HEK293 (cell line): Measurements from ENCODE around the gene PLP2.
"Not testable (repeated sequence)": the region's sequence is repeated elsewhere in the genome, so short reads cannot be mapped to it uniquely, and the experiment has no call there.

ENCODE experiments used
- ZNF274 ChIP-seq, 2 experiments: fragments of 200-500 bp in 1 of 2; fragments of 450-650 bp in 1 of 2; sonication (Bioruptor generic) in 1 of 2; formaldehyde crosslinking in 1 of 2; IDR thresholded peaks; 2 replicates each; pipeline versions ENCODE4 v1.5.1 to v1.6.1; 2014 to 2016; ENCODE audit warnings: borderline replicate concordance in 1 of 2, inconsistent platforms in 1 of 2, low read length in 1 of 2, missing biosample characterization in 1 of 2, missing genetic modification characterization in 1 of 2
- ZNF302 ChIP-seq: fragments of 450-650 bp; formaldehyde crosslinking; IDR thresholded peaks from 2 replicates; pipeline ENCODE4 v1.5.1; 2016; ENCODE audit warnings: missing biosample characterization, missing genetic modification characterization, low read depth
- ZNF501 ChIP-seq: fragments of 450-650 bp; formaldehyde crosslinking; IDR thresholded peaks from 2 replicates; pipeline ENCODE4 v1.5.1; 2016; ENCODE audit warnings: missing biosample characterization, missing genetic modification characterization
- ZNF561 ChIP-seq: fragments of 450-650 bp; IDR thresholded peaks from 2 replicates; pipeline ENCODE4 v1.5.1; 2018; ENCODE audit warnings: missing biosample characterization, missing genetic modification characterization, borderline replicate concordance
- ZNF791 ChIP-seq: fragments of 450-650 bp; formaldehyde crosslinking; IDR thresholded peaks from 2 replicates; pipeline ENCODE4 v1.5.1; 2016; ENCODE audit warnings: missing biosample characterization, missing genetic modification characterization
- TF ChIP-seq, protein P1 (sequence below): fragments of 450-650 bp; formaldehyde crosslinking; IDR thresholded peaks from 2 replicates; pipeline ENCODE4 v1.5.1; 2016; ENCODE audit warnings: missing biosample characterization, missing genetic modification characterization
- TF ChIP-seq, protein P2 (sequence below): fragments of 450-650 bp; formaldehyde crosslinking; IDR thresholded peaks from 2 replicates; pipeline ENCODE4 v1.5.1; 2016; ENCODE audit warnings: missing biosample characterization, missing genetic modification characterization
- TF ChIP-seq, protein P3 (sequence below): fragments of 450-650 bp; formaldehyde crosslinking; optimal IDR thresholded peaks from 2 replicates; pipeline ENCODE3; 2016; ENCODE audit warnings: missing biosample characterization, mild to moderate bottlenecking, missing genetic modification characterization
- TF ChIP-seq, protein P4 (sequence below): fragments of 450-650 bp; formaldehyde crosslinking; IDR thresholded peaks from 2 replicates; pipeline ENCODE4 v1.5.1; 2017; ENCODE audit warnings: missing biosample characterization, missing genetic modification characterization
- TF ChIP-seq, protein P5 (sequence below): fragments of 450-650 bp; formaldehyde crosslinking; IDR thresholded peaks from 2 replicates; pipeline ENCODE4 v1.5.1; 2016; ENCODE audit warnings: missing biosample characterization, missing genetic modification characterization

DNA sequence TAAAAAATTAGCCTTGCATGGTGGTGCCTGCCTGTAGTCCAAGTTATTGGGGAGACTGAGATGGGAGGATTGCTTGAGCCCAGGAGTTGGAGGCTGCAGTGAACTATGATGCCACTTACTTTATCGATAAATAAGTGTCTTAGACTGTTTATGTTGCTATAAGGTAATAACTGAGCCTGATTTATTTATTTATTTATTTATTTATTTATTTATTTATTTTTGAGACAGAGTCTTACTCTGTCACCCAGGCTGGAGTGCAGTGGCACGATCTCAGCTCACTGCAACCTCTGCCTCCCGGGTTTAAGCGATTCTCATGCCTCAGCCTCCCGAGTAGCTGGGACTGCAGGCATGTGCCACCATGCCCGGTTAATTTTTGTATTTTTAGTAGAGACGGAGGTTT lies 39.4 kb upstream of the PLP2 start:
- TF ChIP-seq, protein P1, sequence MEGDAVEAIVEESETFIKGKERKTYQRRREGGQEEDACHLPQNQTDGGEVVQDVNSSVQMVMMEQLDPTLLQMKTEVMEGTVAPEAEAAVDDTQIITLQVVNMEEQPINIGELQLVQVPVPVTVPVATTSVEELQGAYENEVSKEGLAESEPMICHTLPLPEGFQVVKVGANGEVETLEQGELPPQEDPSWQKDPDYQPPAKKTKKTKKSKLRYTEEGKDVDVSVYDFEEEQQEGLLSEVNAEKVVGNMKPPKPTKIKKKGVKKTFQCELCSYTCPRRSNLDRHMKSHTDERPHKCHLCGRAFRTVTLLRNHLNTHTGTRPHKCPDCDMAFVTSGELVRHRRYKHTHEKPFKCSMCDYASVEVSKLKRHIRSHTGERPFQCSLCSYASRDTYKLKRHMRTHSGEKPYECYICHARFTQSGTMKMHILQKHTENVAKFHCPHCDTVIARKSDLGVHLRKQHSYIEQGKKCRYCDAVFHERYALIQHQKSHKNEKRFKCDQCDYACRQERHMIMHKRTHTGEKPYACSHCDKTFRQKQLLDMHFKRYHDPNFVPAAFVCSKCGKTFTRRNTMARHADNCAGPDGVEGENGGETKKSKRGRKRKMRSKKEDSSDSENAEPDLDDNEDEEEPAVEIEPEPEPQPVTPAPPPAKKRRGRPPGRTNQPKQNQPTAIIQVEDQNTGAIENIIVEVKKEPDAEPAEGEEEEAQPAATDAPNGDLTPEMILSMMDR: not testable (repeated sequence)
- TF ChIP-seq, protein P2, sequence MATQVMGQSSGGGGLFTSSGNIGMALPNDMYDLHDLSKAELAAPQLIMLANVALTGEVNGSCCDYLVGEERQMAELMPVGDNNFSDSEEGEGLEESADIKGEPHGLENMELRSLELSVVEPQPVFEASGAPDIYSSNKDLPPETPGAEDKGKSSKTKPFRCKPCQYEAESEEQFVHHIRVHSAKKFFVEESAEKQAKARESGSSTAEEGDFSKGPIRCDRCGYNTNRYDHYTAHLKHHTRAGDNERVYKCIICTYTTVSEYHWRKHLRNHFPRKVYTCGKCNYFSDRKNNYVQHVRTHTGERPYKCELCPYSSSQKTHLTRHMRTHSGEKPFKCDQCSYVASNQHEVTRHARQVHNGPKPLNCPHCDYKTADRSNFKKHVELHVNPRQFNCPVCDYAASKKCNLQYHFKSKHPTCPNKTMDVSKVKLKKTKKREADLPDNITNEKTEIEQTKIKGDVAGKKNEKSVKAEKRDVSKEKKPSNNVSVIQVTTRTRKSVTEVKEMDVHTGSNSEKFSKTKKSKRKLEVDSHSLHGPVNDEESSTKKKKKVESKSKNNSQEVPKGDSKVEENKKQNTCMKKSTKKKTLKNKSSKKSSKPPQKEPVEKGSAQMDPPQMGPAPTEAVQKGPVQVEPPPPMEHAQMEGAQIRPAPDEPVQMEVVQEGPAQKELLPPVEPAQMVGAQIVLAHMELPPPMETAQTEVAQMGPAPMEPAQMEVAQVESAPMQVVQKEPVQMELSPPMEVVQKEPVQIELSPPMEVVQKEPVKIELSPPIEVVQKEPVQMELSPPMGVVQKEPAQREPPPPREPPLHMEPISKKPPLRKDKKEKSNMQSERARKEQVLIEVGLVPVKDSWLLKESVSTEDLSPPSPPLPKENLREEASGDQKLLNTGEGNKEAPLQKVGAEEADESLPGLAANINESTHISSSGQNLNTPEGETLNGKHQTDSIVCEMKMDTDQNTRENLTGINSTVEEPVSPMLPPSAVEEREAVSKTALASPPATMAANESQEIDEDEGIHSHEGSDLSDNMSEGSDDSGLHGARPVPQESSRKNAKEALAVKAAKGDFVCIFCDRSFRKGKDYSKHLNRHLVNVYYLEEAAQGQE (tag by site-specific recombination): peak; percentile 68
- not testable (repeated sequence) for TF ChIP-seq ZNF274 (IDR thresholded peaks at IDR 0.05; ENCODE audit: low read length); ZNF274 (tag by site-specific recombination; IDR thresholded peaks at IDR 0.05; ENCODE audit: borderline replicate concordance); ZNF302 (tag by site-specific recombination); ZNF561 (tag by site-specific recombination); ZNF501 (tag by site-specific recombination)
- 0 out of 2 replicates have a peak, but pooled peaks have one; percentile 35 for TF ChIP-seq ZNF791 (tag by site-specific recombination)
- TF ChIP-seq, protein P3, sequence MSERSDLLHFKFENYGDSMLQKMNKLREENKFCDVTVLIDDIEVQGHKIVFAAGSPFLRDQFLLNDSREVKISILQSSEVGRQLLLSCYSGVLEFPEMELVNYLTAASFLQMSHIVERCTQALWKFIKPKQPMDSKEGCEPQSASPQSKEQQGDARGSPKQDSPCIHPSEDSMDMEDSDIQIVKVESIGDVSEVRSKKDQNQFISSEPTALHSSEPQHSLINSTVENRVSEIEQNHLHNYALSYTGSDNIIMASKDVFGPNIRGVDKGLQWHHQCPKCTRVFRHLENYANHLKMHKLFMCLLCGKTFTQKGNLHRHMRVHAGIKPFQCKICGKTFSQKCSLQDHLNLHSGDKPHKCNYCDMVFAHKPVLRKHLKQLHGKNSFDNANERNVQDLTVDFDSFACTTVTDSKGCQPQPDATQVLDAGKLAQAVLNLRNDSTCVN (tag by site-specific recombination): not testable (repeated sequence)
- TF ChIP-seq, protein P4, sequence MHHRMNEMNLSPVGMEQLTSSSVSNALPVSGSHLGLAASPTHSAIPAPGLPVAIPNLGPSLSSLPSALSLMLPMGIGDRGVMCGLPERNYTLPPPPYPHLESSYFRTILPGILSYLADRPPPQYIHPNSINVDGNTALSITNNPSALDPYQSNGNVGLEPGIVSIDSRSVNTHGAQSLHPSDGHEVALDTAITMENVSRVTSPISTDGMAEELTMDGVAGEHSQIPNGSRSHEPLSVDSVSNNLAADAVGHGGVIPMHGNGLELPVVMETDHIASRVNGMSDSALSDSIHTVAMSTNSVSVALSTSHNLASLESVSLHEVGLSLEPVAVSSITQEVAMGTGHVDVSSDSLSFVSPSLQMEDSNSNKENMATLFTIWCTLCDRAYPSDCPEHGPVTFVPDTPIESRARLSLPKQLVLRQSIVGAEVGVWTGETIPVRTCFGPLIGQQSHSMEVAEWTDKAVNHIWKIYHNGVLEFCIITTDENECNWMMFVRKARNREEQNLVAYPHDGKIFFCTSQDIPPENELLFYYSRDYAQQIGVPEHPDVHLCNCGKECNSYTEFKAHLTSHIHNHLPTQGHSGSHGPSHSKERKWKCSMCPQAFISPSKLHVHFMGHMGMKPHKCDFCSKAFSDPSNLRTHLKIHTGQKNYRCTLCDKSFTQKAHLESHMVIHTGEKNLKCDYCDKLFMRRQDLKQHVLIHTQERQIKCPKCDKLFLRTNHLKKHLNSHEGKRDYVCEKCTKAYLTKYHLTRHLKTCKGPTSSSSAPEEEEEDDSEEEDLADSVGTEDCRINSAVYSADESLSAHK (tag by site-specific recombination): not testable (repeated sequence)
- TF ChIP-seq, protein P5, sequence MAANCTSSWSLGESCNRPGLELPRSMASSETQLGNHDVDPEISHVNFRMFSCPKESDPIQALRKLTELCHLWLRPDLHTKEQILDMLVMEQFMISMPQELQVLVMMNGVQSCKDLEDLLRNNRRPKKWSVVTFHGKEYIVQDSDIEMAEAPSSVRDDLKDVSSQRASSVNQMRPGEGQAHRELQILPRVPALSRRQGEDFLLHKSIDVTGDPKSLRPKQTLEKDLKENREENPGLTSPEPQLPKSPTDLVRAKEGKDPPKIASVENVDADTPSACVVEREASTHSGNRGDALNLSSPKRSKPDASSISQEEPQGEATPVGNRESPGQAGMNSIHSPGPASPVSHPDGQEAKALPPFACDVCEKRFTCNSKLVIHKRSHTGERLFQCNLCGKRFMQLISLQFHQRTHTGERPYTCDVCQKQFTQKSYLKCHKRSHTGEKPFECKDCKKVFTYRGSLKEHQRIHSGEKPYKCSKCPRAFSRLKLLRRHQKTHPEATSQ: not testable (repeated sequence)
